Uterus (tissue), 4 donors: Measurements from ENCODE around the gene BDNF. TPM values are rescaled to one million over a fixed set of nuclear protein-coding genes. Genes with fewer than 3 reads are reported as not detected.

Source experiments
- DNase-seq, 2 donors: peaks; one replicate each; pipeline ENCODE4 v3.0.0-alpha.2; 2019 to 2020
- H3K27ac ChIP-seq, 2 donors: fragments of 200-600 bp; sonication (generic); 1 replicate in 1 of 2; 2 replicates in 1 of 2; pipeline ENCODE4 v1.5.1; 2016 to 2018
- H3K27me3 ChIP-seq, 2 donors: fragments of 200-600 bp; sonication (generic); one replicate each; pipeline ENCODE4 v1.5.1; 2018 to 2019; ENCODE audit warnings: control low read depth in 1 of 2
- H3K36me3 ChIP-seq, 2 donors: fragments of 200-600 bp; sonication (generic); one replicate each; pipeline ENCODE4 v1.5.1; 2019; ENCODE audit warnings: control low read depth in 1 of 2
- H3K4me1 ChIP-seq, 2 donors: fragments of 200-600 bp; sonication (generic); one replicate each; pipeline ENCODE4 v1.5.1; 2018 to 2019; ENCODE audit warnings: control low read depth in 1 of 2
- H3K4me3 ChIP-seq, 2 donors: fragments of 200-600 bp; sonication (generic); 1 replicate in 1 of 2; 2 replicates in 1 of 2; pipeline ENCODE4 v1.5.1; 2018 to 2019; ENCODE audit warnings: mild to moderate bottlenecking in 1 of 2
- H3K9me3 ChIP-seq, 2 donors: fragments of 200-600 bp; sonication (generic); one replicate each; pipeline ENCODE4 v1.5.1; 2019; ENCODE audit warnings: control low read depth in 1 of 2
- CTCF ChIP-seq, 4 experiments: fragments of 200-600 bp in 2 of 4; fragments of 450-650 bp in 2 of 4; sonication (generic) in 2 of 4; IDR thresholded peaks; one replicate each; pipeline ENCODE4 v1.5.1; 2016 to 2019; ENCODE audit warnings: antibody characterized with exemption in 4 of 4, mild to moderate bottlenecking in 2 of 4, moderate library complexity in 1 of 4
- POLR2A ChIP-seq, 2 donors: fragments of 450-650 bp; IDR thresholded peaks; one replicate each; pipeline ENCODE4 v1.6.1; 2016; ENCODE audit warnings: antibody characterized with exemption in 2 of 2, mild to moderate bottlenecking in 1 of 2, moderate library complexity in 1 of 2
- intact Hi-C: fragments of 100-400 bp; cut with DNase I; formaldehyde crosslinking; loops from one replicate; pipeline ENCODE4 v1.15.1; 2023; ENCODE audit warnings: low total_unique reads
- total RNA-seq, 4 donors: library from RNA; depleted of rRNA in 3 of 4; stranded (reverse); fragments of >200 nt in 3 of 4; gene quantifications; one replicate each; pipeline versions ENCODE4 v1.1.0 to v1.2.4, GENCODE V29; 2014 to 2023
- donor health status: DM: yes; HTN: yes; CAD: no.

The BDNF gene
- total RNA-seq, 4 donors from 2014 or later: 0.83 TPM; not detected in 3

GRCh38 chr11:27660171-27660570, 40.1 kb downstream of the BDNF start:
- TF ChIP-seq POLR2A (IDR thresholded peaks at IDR 0.05): no peak
- no peak for DNase-seq
- Histone ChIP-seq H3K4me3 (no peak overlapping the region), H3K9me3 (no peaks in the 10 kb centered on the region), H3K36me3 (no peaks in the 10 kb centered on the region), H3K27ac (no peak overlapping the region), H3K4me1 (no peaks in the 10 kb centered on the region), H3K27me3 (no peaks in the 10 kb centered on the region)
- intact Hi-C loops: no loop called here

GRCh38 chr11:27658535-27659236, 41.6 kb downstream of the BDNF start:
- H3K36me3 ChIP-seq: no peaks in the 10 kb centered on the region
- no peak overlapping the region for H3K4me3 ChIP-seq
- H3K4me1 ChIP-seq: no peaks in the 10 kb centered on the region
- intact Hi-C loops: no loop called here
- no peaks in the 10 kb centered on the region for H3K27me3 ChIP-seq
- TF ChIP-seq CTCF (IDR thresholded peaks at IDR 0.05) (no peak), POLR2A (IDR thresholded peaks at IDR 0.05) (no peak)
- no peak for DNase-seq
- no peak overlapping the region for H3K27ac ChIP-seq
- H3K9me3 ChIP-seq: no peaks in the 10 kb centered on the region

GRCh38 chr11:27656806-27657483, 43.3 kb downstream of the BDNF start:
- no peaks in the 10 kb centered on the region for H3K9me3 ChIP-seq
- no peaks in the 10 kb centered on the region for H3K27me3 ChIP-seq
- no peaks in the 10 kb centered on the region for H3K4me1 ChIP-seq
- no peak for DNase-seq
- no peak overlapping the region for H3K4me3 ChIP-seq
- TF ChIP-seq CTCF (IDR thresholded peaks at IDR 0.05) (no peak), POLR2A (IDR thresholded peaks at IDR 0.05) (no peak)
- intact Hi-C loops: no loop called here
- H3K27ac ChIP-seq: no peak overlapping the region
- H3K36me3 ChIP-seq: no peaks in the 10 kb centered on the region

GRCh38 chr11:27656320-27656719, 43.9 kb downstream of the BDNF start:
- no peaks in the 10 kb centered on the region for H3K27me3 ChIP-seq
- H3K4me1 ChIP-seq: no peaks in the 10 kb centered on the region
- H3K36me3 ChIP-seq: no peaks in the 10 kb centered on the region
- H3K4me3 ChIP-seq: no peak overlapping the region
- no peak overlapping the region for H3K27ac ChIP-seq
- intact Hi-C loops: no loop called here
- no peak for DNase-seq
- H3K9me3 ChIP-seq: no peaks in the 10 kb centered on the region
- TF ChIP-seq CTCF (IDR thresholded peaks at IDR 0.05) (no peak), POLR2A (IDR thresholded peaks at IDR 0.05) (no peak)

GRCh38 chr11:27653990-27654758, 46.1 kb downstream of the BDNF start:
- TF ChIP-seq CTCF (IDR thresholded peaks at IDR 0.05) (no peak), POLR2A (IDR thresholded peaks at IDR 0.05) (no peak)
- DNase-seq: no peak
- Histone ChIP-seq H3K36me3 (no peaks in the 10 kb centered on the region), H3K4me1 (no peaks in the 10 kb centered on the region), H3K27me3 (no peaks in the 10 kb centered on the region), H3K9me3 (no peaks in the 10 kb centered on the region), H3K4me3 (no peak overlapping the region), H3K27ac (no peak overlapping the region)
- intact Hi-C loops: no loop called here
